ENCODE data around the gene KLF7.
A peak's percentile ranks its signal among the peaks of the same experiment; 100 is the strongest.

Gene KLF7

GRCh38 chr2:207156451-207157161 is 9.1 kb downstream of the KLF7 start:
- Histone ChIP-seq H3K9me3 (ENCODE audit: control extremely low read depth in 1 of 5, control insufficient read depth in 4 of 5, insufficient read depth in 2 of 5, low read depth in 1 of 5, low read length in 4 of 5) (no peaks in the 10 kb centered on the region), H3K4me1 (ENCODE audit: control extremely low read depth in 1 of 4, control insufficient read depth in 4 of 4, insufficient read depth in 4 of 4, low read length in 3 of 4) (peaks cover 23 to 49% (median 38%) of the 10 kb centered on the region in 4 experiments), H3K27ac (ENCODE audit: insufficient read depth in 1 of 2, low read depth in 1 of 2, low read length in 2 of 2, poor library complexity in 1 of 2, severe bottlenecking in 2 of 2) (no peak overlapping the region), H3K36me3 (ENCODE audit: control insufficient read depth in 4 of 4, insufficient read depth in 4 of 4, low read length in 3 of 4) (peaks cover 0 to 3% (median 0%) of the 10 kb centered on the region in 4 experiments), H3K27me3 (replicated peaks in 2 of 5; ENCODE audit: control insufficient read depth in 4 of 5, insufficient read depth in 5 of 5, low read length in 4 of 5) (no peaks in the 10 kb centered on the region), H3K4me3 (ENCODE audit: control insufficient read depth in 1 of 7, extremely low read depth in 1 of 7, insufficient read depth in 4 of 7, low read depth in 2 of 7, low read length in 6 of 7) (no peak overlapping the region)
- WGBS (ENCODE audit: insufficient coverage): 94% methylated on average over 4 of the region's 5 CpGs
- ChIA-PET POLR2A (interaction anchor here (1.1 kb wide), 1 partner anchor 14 kb away, joined by 3 read pairs; no protein-coding TSS in a partner anchor), CTCF (interaction anchor here (0.6 to 1.6 kb wide), 3 partner anchors 9 to 148 kb away, joined by 3 to 5 read pairs (median 3); no protein-coding TSS in a partner anchor)
- no peak for DNase-seq

GRCh38 chr2:207155516-207156444 is 10.0 kb downstream of the KLF7 start:
- peaks cover 27 to 49% (median 38%) of the 10 kb centered on the region in 4 experiments for H3K4me1 ChIP-seq (ENCODE audit: control extremely low read depth in 1 of 4, control insufficient read depth in 4 of 4, insufficient read depth in 4 of 4, low read length in 3 of 4)
- ChIA-PET CTCF (interaction anchor here (0.6 to 1.6 kb wide), 5 partner anchors 8 to 148 kb away, joined by 3 to 5 read pairs (median 4); no protein-coding TSS in a partner anchor), POLR2A (interaction anchor here (1.1 to 1.8 kb wide), 2 partner anchors 12 to 13 kb away, joined by 3 to 12 read pairs; no protein-coding TSS in a partner anchor)
- H3K4me3 ChIP-seq (ENCODE audit: control insufficient read depth in 1 of 7, extremely low read depth in 1 of 7, insufficient read depth in 4 of 7, low read depth in 2 of 7, low read length in 6 of 7): no peak overlapping the region
- H3K27me3 ChIP-seq (replicated peaks in 2 of 5; ENCODE audit: control insufficient read depth in 4 of 5, insufficient read depth in 5 of 5, low read length in 4 of 5): no peaks in the 10 kb centered on the region
- no peak overlapping the region for H3K27ac ChIP-seq (ENCODE audit: insufficient read depth in 1 of 2, low read depth in 1 of 2, low read length in 2 of 2, poor library complexity in 1 of 2, severe bottlenecking in 2 of 2)
- H3K9me3 ChIP-seq (ENCODE audit: control extremely low read depth in 1 of 5, control insufficient read depth in 4 of 5, insufficient read depth in 2 of 5, low read depth in 1 of 5, low read length in 4 of 5): no peaks in the 10 kb centered on the region
- 75% methylated on average over 4 of the region's 11 CpGs for WGBS (ENCODE audit: insufficient coverage)
- no peak for DNase-seq
- peaks cover 0 to 3% (median 0%) of the 10 kb centered on the region in 4 experiments for H3K36me3 ChIP-seq (ENCODE audit: control insufficient read depth in 4 of 4, insufficient read depth in 4 of 4, low read length in 3 of 4)

- CTCF ChIA-PET: interaction anchor here (1.0 to 2.5 kb wide), 3 partner anchors 12 to 46 kb away, joined by 4 to 10 read pairs (median 5); no protein-coding TSS in a partner anchor
- 58% methylated on average over 2 of the region's 4 CpGs for WGBS (ENCODE audit: insufficient coverage)
- no peak for DNase-seq
- H3K27me3 ChIP-seq (replicated peaks in 2 of 5; ENCODE audit: control insufficient read depth in 4 of 5, insufficient read depth in 5 of 5, low read length in 4 of 5): no peaks in the 10 kb centered on the region
- peak overlapping the region in 1 of 7 experiments; percentile 10 for H3K4me3 ChIP-seq (ENCODE audit: control insufficient read depth in 1 of 7, extremely low read depth in 1 of 7, insufficient read depth in 4 of 7, low read depth in 2 of 7, low read length in 6 of 7)
- H3K9me3 ChIP-seq (ENCODE audit: control extremely low read depth in 1 of 5, control insufficient read depth in 4 of 5, insufficient read depth in 2 of 5, low read depth in 1 of 5, low read length in 4 of 5): no peaks in the 10 kb centered on the region
- peaks cover 0 to 3% (median 0%) of the 10 kb centered on the region in 4 experiments for H3K36me3 ChIP-seq (ENCODE audit: control insufficient read depth in 4 of 4, insufficient read depth in 4 of 4, low read length in 3 of 4)
- POLR2A ChIA-PET: interaction anchor here (1.8 to 2.3 kb wide), 2 partner anchors 11 kb away, joined by 6 to 12 read pairs; partner anchors contain the start of gene KLF7
- peaks cover 29 to 57% (median 44%) of the 10 kb centered on the region in 4 experiments for H3K4me1 ChIP-seq (ENCODE audit: control extremely low read depth in 1 of 4, control insufficient read depth in 4 of 4, insufficient read depth in 4 of 4, low read length in 3 of 4)
- no peak overlapping the region for H3K27ac ChIP-seq (ENCODE audit: insufficient read depth in 1 of 2, low read depth in 1 of 2, low read length in 2 of 2, poor library complexity in 1 of 2, severe bottlenecking in 2 of 2)
These were observed 10.9 kb downstream of the KLF7 start for GRCh38 chr2:207154556-207155510.

GRCh38 chr2:207153266-207153975 is 12.3 kb downstream of the KLF7 start:
- Histone ChIP-seq H3K4me3 (ENCODE audit: control insufficient read depth in 1 of 7, extremely low read depth in 1 of 7, insufficient read depth in 4 of 7, low read depth in 2 of 7, low read length in 6 of 7) (peak overlapping the region in 1 of 7 experiments; percentile 4), H3K4me1 (ENCODE audit: control extremely low read depth in 1 of 4, control insufficient read depth in 4 of 4, insufficient read depth in 4 of 4, low read length in 3 of 4) (peaks cover 39 to 71% (median 54%) of the 10 kb centered on the region in 4 experiments), H3K9me3 (ENCODE audit: control extremely low read depth in 1 of 5, control insufficient read depth in 4 of 5, insufficient read depth in 2 of 5, low read depth in 1 of 5, low read length in 4 of 5) (no peaks in the 10 kb centered on the region), H3K36me3 (ENCODE audit: control insufficient read depth in 4 of 4, insufficient read depth in 4 of 4, low read length in 3 of 4) (peaks cover 0 to 3% (median 0%) of the 10 kb centered on the region in 4 experiments), H3K27me3 (replicated peaks in 2 of 5; ENCODE audit: control insufficient read depth in 4 of 5, insufficient read depth in 5 of 5, low read length in 4 of 5) (no peaks in the 10 kb centered on the region), H3K27ac (ENCODE audit: insufficient read depth in 1 of 2, low read depth in 1 of 2, low read length in 2 of 2, poor library complexity in 1 of 2, severe bottlenecking in 2 of 2) (peak overlapping the region in 1 of 2 experiments; percentile 14)
- DNase-seq: no peak
- no CpG with 5 or more reads among the region's 1 CpG for WGBS (ENCODE audit: insufficient coverage)
- CTCF ChIA-PET: interaction anchor here (1.0 to 2.5 kb wide), 2 partner anchors 9 to 11 kb away, joined by 3 to 10 read pairs; no protein-coding TSS in a partner anchor
- POLR2A ChIA-PET: interaction anchor here (1.8 to 2.3 kb wide), 2 partner anchors 10 to 13 kb away, joined by 6 to 12 read pairs; partner anchors contain the start of gene KLF7

- Histone ChIP-seq H3K27ac (ENCODE audit: insufficient read depth in 1 of 2, low read depth in 1 of 2, low read length in 2 of 2, poor library complexity in 1 of 2, severe bottlenecking in 2 of 2) (no peak overlapping the region), H3K4me1 (ENCODE audit: control extremely low read depth in 1 of 4, control insufficient read depth in 4 of 4, insufficient read depth in 4 of 4, low read length in 3 of 4) (peaks cover 37 to 78% (median 60%) of the 10 kb centered on the region in 4 experiments), H3K4me3 (ENCODE audit: control insufficient read depth in 1 of 7, extremely low read depth in 1 of 7, insufficient read depth in 4 of 7, low read depth in 2 of 7, low read length in 6 of 7) (peak overlapping the region in 2 of 7 experiments; percentile 25 to 39), H3K9me3 (ENCODE audit: control extremely low read depth in 1 of 5, control insufficient read depth in 4 of 5, insufficient read depth in 2 of 5, low read depth in 1 of 5, low read length in 4 of 5) (no peaks in the 10 kb centered on the region), H3K36me3 (ENCODE audit: control insufficient read depth in 4 of 4, insufficient read depth in 4 of 4, low read length in 3 of 4) (peaks cover 0 to 6% (median 3%) of the 10 kb centered on the region in 4 experiments), H3K27me3 (replicated peaks in 2 of 5; ENCODE audit: control insufficient read depth in 4 of 5, insufficient read depth in 5 of 5, low read length in 4 of 5) (no peaks in the 10 kb centered on the region)
- ChIA-PET CTCF (interaction anchor here (0.9 to 1.4 kb wide), 2 partner anchors 9 to 350 kb away, joined by 3 to 4 read pairs; no protein-coding TSS in a partner anchor), POLR2A (no interaction called here)
- DNase-seq: peak in 2 of 3 donors; percentile 38 to 52
- WGBS (ENCODE audit: insufficient coverage): 55% methylated on average over 6 of the region's 6 CpGs
These were observed 14.7 kb downstream of the KLF7 start for GRCh38 chr2:207151048-207151447.

Data from common myeloid progenitor, CD34-positive (primary cell).